DMS53 (cell line): Measurements from ENCODE around the gene TBC1D2.
"Not testable (repeated sequence)": the region's sequence is repeated elsewhere in the genome, so short reads cannot be mapped to it uniquely, and the experiment has no call there.

Experiments used
- DNase-seq: peaks from one replicate; lab custom pipeline; 2025; lab: John Stamatoyannopoulos, UW

The TBC1D2 gene

DNA sequence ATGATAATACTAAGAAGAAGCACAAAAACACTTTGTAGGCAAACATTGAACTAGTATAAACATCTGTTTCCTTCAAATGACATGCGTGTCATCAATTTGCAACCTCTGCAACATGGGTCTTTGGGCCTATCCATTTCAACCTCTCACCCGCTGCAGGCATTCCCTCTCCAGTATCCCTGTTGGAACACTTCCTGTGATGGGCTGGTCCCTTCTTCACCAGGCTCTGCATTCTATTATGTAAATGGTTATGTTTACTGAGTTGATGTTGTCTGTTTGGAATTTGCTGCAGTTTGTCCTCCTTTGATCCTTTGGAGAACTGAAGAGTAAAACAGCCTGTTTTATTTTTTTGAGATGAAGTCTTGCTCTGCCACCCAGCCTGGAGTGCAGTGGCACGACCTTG lies 16.6 kb upstream of the TBC1D2 start:
- no peak for DNase-seq

DNA sequence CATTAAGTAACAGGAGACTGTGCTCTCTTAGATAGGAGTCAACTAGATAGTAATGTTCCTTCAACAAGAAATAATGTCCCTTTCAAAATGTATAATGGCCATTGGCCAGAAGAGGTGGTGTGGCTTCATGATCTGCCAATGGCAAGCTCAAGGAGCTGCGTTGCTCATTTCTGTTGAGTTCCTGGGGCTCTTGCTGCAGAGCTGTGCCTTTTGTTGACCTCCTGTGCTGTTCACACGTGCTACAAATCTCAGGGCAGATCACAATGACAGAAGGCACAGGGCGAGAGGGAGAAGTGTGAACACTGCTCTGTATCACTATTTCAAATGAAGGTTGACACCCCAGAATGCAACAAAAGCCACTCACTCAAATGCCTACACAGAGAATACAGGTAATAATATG lies 16.0 kb upstream of the TBC1D2 start:
- DNase-seq: no peak

DNA sequence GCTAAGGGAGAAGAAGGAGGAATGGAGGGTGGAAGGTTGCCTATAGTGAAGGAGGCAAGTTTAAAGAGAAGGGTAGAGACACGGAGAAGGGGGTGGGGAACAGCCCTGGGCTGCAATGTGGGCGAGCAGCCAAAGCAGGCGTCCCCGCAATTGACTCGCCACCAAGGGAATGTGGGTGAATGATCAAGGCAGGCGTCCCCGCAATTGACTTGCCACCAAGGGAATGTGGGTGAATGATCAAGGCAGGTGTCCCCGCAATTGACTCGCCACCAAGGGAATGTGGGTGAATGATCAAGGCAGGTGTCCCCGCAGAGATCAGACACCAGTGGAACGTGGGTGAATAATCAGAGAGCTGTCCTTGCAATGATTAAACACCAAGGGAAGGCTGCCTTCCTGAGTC lies 14.8 kb upstream of the TBC1D2 start:
- not testable (repeated sequence) for DNase-seq

DNA sequence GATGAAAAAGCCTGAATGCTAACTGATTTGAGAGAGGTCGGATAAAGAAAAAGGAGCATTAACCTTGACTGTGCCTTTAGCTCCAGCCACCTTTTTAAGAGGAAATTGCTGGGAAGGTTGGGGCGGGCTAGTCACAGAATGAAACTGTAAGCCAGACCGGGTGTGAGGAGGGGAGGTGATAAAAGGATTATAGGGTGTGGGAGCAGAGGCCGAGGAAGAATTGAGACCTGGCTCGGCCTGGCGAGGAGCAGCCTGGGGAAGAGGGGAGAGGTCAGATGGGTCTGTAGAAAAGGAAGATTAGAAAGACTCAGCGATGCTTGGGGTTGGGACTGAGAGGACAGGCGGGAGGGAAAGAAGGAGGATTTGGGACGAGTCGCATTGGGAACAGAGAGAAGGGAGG lies 14.2 kb upstream of the TBC1D2 start:
- not testable (repeated sequence) for DNase-seq

DNA sequence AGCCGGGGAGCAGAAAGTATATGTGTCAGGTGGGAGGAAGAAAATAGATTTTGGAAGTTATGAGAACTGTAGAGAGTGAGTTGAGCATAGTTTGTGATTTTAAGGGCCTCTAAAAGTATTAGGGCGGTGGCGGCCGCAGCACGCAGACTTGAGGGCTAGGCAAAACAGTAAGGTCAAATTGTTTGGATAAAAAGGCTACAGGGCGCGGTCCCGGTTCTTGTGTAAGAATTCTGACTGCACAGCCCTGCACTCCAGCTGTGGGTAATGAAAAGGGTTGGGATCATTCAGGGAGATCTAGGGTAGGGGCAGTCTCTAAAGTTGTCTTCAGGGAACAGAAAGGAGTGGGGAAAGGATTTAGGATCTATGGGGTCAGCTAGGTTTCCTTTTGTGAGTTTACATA lies 12.1 kb upstream of the TBC1D2 start:
- not testable (repeated sequence) for DNase-seq

DNA sequence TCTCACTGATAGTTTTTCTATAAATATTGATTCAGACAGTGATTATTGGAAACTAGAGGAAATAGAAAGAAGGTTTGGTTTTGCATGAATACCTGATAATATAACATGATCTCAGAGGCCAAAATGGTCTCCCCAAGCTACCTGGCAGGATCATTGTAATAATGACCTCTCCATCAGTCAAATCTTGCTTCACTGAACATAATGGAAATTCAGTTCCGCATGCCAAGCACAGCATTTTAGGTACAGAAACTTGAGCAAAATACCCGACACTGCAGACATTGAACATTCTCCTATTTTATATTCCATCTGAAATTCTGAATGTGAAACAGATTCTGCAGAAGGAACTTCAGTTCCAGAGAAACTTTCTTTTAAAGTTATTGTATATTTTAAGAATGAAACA lies 9.1 kb upstream of the TBC1D2 start:
- DNase-seq: no peak

DNA sequence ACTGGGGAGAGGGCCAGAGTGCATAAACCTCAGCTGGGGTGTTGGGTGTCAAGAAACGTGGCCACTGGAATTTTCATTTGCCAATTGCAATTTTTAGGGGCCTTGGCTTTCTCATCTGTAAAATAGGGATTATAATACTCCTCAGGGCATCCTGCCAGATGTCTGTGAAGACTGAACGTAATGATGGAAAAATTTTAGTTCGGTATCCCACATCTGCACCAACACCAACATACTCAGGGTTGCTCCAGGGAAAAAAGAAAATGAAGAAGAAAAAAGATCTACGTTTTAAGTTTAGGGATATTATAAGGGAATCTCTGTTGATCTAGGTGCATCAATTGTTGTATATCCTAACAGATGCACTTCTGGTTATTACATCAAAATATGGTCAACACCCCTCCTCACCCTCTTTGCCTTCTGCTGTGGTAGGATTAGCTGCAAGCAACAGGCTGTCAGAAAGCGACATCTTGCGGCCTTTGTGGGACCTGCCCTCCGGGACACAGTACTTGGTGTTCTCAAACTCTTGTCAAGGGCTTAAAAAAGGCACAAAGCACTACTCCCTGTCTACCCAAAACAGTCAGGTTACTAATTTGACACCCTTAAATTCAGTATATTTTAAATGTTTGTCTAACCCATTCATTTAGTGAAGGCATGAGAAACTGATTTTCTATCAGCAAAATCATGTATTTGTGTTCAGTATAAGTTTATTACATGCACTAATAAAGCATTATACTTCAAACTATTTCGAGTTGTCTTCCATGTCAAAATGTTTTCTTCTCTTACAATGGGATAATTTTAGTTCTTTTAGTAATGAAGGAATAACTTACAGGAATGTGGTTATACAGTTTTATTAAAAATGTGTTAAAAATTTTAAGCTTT lies 8.3 kb upstream of the TBC1D2 start:
- DNase-seq: peak; percentile 86

DNA sequence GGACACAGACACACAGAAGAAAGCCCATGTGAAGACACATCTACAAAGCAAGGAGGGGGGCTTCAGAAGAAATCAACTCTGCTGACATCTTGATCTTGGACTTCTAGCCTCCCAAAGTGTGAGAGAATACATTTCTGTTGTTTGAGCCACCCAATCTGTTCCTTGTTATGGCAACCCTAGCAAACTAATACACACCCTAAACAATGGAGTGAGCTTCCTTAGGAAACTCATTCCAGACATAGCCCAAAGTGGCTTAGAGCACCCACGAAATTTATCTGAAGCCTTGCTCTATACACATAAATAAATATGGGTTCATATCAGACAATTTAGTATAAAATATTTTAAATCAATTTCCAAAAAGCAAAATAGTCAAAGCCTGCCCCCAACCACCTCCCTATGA lies 7.6 kb upstream of the TBC1D2 start:
- DNase-seq: no peak

DNA sequence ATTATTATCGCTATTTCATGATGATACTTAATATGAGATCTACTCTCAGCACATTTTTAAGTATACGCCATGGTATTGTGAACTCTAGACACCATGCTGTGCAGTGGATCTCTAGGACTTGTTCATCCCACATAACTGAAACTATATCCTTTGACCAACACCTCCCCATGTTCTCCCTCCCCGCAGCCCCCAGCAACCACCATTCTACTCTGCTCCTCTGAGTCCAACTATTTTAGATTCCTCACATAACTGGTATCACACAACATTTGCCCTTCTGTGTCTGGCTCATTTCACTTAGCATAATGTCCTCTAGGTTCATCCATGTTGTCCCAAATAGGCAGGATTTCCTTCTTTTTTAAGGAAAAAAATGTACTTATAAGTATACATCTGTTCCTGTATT lies 6.6 kb upstream of the TBC1D2 start:
- DNase-seq: no peak

DNA sequence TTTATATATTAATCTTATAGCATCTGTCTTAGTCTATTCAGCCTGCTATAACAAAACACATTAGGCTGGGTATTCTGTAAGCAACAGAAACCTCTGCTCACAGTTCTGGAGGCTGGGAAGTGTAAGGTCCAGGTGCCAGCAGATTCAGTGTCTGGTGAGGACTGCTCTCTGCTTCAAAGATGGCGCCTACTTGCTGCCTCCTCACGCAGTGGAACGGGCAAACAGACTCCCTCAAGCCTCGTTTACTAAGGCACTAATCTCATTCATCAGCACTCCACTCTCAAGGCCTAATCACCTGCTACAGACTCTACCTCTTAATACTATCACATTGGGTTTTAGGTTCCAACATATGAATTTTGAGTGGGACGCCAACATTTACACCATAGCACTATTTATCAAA lies 5.2 kb upstream of the TBC1D2 start:
- no peak for DNase-seq

DNA sequence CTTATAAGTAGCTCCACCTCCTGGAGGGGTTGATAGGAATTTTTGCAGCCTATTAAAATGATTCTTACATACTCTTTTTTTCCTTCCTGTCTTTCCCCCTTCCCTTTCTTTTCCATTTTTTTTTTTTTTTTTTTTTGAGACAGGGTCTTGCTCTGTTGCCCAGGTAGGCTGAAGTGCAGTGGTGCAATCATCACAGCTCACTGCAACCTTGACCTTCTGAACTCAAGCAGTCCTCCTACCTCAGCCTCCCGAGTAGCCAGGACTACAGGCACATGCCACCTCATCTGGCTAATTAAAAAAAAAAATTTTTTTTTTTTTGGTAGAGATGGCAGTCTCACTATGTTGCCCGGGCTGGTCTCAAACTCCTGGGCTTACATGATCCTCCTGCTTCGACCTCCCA lies 4.3 kb upstream of the TBC1D2 start:
- no peak for DNase-seq

DNA sequence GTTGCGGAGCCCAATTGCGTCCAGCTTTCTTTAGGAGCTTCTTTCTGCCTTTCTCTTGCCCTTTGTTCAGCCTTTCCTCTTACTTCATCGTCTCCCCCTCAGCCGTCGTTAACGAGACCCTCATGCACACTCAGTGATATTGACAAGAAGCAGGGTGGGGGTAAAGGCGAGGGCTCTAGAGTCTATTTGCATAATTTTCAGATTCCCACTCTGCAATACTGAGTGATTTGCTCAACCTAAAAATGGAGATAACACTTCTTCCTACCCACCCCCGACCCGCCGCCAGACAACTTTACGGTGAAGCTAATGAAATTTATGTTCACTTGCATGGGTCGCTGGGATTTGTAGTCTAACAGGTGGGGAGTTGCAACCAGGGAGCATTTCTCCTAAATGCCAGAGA lies 1.3 kb upstream of the TBC1D2 start:
- DNase-seq: peak; percentile 67

DNA sequence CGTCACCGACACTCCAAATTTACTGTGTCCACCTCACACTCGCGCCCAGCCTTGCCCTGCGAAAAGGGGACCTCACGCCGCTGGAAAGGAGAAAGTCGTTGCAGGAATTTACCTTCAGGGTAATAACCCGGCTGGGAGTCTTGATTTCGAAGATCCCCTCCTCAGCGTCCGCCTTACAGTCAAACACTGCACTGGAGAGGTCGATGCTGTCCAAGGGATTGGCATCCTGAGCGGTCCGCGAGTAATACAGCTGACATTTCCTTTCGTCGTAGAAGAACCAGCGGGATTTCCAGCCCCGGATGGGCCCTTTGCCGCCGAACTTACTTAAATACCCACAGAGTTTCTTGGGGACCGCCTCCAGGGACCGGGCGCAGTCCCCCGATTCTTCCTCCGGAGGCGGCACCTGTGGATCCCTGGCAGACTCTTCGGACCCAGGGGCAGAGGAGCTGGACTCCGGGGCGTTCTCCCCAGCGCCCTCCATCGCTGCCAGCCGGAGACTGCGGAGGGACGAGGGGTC lies 330 bp downstream of the TBC1D2 start:
- DNase-seq: no peak

DNA sequence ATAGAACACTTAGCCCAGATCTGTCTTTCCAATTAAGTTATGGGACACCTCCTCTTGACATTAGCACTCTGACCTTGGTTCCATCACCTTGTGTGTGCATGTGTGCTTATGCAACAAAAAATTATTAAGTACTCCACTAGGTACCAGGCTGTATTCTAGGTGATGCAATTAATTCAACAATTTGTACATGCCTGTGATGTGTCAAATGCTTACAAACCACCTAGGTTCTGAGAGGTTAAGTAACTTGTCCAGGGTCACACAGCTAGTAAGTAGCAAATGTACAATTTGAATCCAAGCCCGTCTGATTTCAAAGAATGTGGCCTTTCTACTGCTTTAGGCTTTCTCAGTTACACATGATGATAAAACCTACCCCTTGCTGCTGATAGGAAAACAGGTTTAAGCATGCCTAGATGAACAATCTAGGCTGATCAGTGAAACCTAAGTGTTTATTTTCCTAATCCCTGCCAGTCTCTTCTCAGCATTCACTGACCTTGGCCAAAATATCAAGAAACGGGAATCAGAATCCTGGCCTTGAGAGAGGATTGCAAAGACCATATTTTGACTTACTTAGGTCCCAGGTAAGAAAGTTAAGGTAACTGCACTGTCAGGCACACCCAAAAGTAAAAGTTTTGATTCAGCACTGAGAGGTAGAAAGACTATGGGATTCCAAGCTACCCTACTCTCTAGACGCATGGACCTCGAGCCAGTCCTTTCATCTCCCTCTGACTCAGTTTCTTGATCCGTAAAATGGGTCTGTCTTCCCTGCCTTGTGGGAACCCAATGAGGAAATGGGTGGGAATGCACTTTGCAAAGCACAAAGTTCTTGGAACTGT lies 1.0 kb downstream of the TBC1D2 start:
- no peak for DNase-seq

DNA sequence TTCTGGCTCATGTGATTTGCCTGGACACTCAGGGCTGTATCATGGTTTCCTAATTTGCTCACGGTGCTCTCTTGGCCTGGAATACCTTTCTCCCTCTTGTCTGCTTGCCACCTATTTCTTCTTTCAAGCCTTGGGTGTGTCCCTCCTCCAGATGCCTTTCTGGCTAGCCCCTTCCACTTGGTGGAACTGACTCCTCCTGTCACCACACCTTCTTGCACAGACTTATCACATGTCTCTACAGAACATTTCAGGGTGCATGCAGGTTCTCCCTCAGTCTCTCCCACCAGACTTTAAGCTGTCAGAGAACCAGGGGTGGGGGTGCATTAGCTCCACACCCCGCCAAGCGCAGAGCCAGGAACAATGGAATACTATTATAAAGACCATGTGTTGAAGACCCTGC lies 1.9 kb downstream of the TBC1D2 start:
- DNase-seq: no peak

DNA sequence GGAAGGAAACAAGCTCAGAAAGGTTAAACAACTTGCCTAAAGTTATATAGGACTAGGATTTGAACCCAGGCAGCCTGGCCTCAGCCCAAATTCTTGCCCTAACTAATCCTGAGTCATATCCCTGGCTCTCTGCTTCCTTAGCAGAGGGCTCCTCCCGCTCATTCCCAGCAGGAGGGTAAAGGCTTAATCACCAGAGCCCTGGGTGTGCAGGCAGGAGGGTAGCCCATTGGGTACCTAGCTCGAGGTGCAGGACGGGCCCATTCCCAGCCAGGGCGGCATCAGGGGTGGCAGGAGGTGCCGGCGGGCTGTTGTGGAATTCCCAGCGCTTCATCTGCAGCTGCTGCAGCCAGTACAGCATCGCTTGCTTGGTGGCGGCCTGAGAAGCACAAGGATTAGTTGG lies 3.9 kb downstream of the TBC1D2 start:
- no peak for DNase-seq

DNA sequence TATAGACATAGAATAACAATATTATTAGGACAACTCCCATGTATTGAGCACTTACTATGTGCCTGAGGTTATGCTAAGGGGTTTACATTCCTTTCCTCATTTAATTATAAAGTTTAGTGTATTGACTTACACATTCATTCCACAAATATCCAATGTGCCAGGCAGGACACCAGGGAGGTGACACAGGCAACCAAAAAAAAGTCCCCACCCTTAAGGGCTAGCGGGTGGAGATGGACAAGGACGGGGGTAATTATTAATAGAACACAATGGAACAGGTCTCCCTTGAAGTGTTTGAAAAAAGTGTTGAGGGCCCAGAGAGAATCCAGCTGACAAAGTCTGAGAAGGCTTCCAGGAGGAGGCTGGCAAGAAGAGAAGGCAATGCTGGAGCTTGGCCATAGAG lies 5.7 kb downstream of the TBC1D2 start:
- peak; percentile 37 for DNase-seq

DNA sequence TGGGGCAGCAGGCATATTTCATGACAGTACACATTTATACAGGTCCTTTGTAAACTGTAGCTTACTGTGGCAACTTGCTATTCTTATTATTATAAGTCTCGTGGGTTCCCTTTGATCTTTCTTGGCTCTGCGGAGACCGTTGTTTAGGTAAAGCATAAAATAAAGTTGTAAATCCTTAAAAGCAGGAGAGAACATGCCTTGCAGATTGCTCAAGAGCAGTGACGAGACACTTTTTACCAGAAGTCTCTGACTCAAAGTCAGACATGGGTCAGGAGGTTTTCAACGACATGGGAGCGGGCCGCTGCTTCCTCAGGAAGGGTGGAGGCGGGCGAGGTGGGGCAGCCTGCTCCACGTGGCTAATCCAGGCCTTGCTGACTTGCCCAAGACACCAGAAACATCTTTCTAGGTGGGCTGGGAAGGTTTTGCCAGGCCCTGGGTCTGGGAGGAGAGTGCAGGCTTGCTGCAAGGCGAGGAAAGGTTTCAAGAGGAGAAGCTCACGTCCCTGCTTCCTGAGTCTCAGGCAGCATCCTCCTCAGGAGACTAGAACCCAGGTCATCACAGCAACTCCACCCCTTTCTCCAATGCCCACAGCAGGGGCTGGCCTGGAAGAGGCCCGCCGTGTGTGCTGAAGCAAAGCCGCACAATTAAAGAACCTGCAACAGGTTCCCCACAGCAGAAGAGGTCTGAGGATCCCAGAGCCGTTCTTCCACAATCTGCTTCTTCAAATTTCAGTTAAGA lies 6.5 kb downstream of the TBC1D2 start:
- peak; percentile 19 for DNase-seq

DNA sequence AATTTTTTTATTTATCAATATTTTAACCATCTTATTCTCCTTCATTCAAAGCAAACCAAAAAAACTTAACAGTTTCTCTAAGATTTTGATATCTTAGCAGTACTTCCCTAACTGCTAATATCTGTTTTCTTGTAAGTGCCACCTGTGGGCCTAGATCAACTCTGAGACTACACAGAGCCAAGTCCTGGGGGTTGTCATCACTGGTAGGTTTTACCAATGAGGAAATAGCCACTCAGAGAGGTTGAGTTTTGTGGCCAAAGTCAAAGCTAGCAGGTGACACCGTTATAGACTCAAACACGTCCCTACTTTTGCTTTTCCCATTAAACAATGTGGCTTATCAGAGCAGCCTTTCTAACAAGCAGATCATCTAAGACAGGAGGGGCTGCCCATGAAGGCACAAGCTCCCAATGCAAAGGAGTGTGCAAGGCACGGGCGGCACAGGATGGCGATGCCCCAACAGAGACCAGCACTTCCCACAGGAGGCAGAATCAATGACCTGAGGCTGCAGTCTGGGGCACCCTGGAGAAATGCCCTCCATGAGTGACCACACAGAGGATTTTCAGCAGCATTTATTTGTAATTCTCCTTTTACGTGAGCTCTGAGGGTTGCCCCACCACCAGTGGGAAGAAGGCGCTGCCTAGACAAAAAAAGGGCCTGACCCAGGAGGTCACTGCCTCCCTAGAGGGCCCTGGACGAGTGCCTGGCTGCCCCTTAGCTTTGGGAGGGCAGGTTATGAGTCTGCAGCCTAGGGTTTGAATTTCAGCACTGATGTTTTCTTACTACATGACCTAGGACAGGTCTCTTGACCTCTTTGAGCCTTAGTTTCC lies 7.4 kb downstream of the TBC1D2 start:
- DNase-seq: no peak

DNA sequence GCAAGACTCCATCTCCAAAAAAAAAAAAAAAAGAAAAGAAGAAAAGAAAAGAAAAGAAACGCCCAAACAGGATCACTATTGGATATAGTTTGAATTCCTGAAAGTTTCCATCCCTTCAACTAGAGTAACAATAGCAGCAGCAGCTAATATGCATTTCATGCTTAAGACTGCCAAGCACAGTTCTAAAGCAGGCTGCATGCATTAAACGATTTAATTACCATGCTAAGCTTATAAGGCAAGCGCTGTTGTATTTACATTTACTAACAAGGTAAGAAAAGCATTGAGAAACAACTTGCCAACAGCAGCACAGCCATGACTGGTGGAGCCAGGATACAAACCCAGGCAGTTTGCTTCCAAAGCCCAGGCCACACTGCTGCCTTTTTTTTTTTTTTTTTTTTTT lies 13.0 kb downstream of the TBC1D2 start:
- no peak for DNase-seq
